HEK293 (cell line): ENCODE measurements around the gene TRIM24.

Source experiments
- CTCF ChIA-PET: fragments of 350-600 bp; formaldehyde crosslinking; extraction: SDS; loops from one replicate; lab custom pipeline; 2021; ENCODE audit warnings: antibody characterized with exemption; lab: Yijun Ruan, JAX
- POLR2A ChIA-PET: fragments of 300-600 bp; formaldehyde crosslinking; extraction: SDS; loops from one replicate; lab custom pipeline; 2020; ENCODE audit warnings: antibody characterized with exemption, inconsistent platforms; lab: Yijun Ruan, JAX
- H3K27ac ChIP-seq: fragments of 200-500 bp; sonication (Bioruptor generic); 2 replicates; pipeline ENCODE4 v1.5.1; 2014; ENCODE audit warnings: low read depth, low read length, control low read depth, inconsistent platforms; ENCODE audit errors: extremely low read depth
- H3K36me3 ChIP-seq, 2 experiments: fragments of 200-500 bp in 1 of 2; sonication (Bioruptor generic) in 1 of 2; 1 replicate in 1 of 2; 2 replicates in 1 of 2; pipeline ENCODE4 v1.5.1; 2014 to 2017; ENCODE audit warnings: inconsistent platforms in 2 of 2, low read length in 2 of 2; ENCODE audit not compliant: control insufficient read depth in 2 of 2, insufficient read depth in 1 of 2
- H3K4me1 ChIP-seq: fragments of 200-500 bp; sonication (Bioruptor generic); 2 replicates; pipeline ENCODE4 v1.5.1; 2014; ENCODE audit warnings: mild to moderate bottlenecking, low read length, inconsistent platforms; ENCODE audit not compliant: control insufficient read depth, insufficient read depth
- H3K4me3 ChIP-seq: 2 replicates; pipeline ENCODE4 v1.5.1; 2011; ENCODE audit warnings: low read depth, mild to moderate bottlenecking, control low read depth, low read length, moderate library complexity
- H3K9me3 ChIP-seq: fragments of 200-500 bp; sonication (Bioruptor generic); 2 replicates; pipeline ENCODE4 v1.5.1; 2014; ENCODE audit warnings: low read depth, low read length, inconsistent platforms; ENCODE audit not compliant: control insufficient read depth, insufficient read depth
- EGR2 ChIP-seq: fragments of 450-650 bp; formaldehyde crosslinking; IDR thresholded peaks from 2 replicates; pipeline ENCODE4 v1.5.1; 2016; ENCODE audit warnings: low read depth, missing biosample characterization, missing genetic modification characterization
- HOXD13 ChIP-seq: sonication (generic); formaldehyde crosslinking; IDR thresholded peaks from 2 replicates; pipeline ENCODE4 v1.8.0; 2022; ENCODE audit warnings: missing genetic modification reagents, borderline replicate concordance
- KLF10 ChIP-seq: fragments of 450-650 bp; IDR thresholded peaks from 2 replicates; pipeline ENCODE4 v1.5.1; 2018; ENCODE audit warnings: missing biosample characterization, mild to moderate bottlenecking, missing genetic modification characterization
- KLF17 ChIP-seq: fragments of 450-650 bp; formaldehyde crosslinking; IDR thresholded peaks from 2 replicates; pipeline ENCODE4 v1.5.1; 2016; ENCODE audit warnings: missing biosample characterization, missing genetic modification characterization
- MZF1 ChIP-seq: fragments of 450-650 bp; formaldehyde crosslinking; IDR thresholded peaks from 2 replicates; pipeline ENCODE4 v1.5.1; 2017; ENCODE audit warnings: missing biosample characterization, missing genetic modification characterization, borderline replicate concordance
- OSR2 ChIP-seq: fragments of 450-650 bp; formaldehyde crosslinking; IDR thresholded peaks from 2 replicates; pipeline ENCODE4 v1.5.1; 2016; ENCODE audit warnings: missing biosample characterization, missing genetic modification characterization
- SP2 ChIP-seq: fragments of 450-650 bp; formaldehyde crosslinking; IDR thresholded peaks from 2 replicates; pipeline ENCODE4 v1.5.1; 2016; ENCODE audit warnings: missing biosample characterization, missing genetic modification characterization
- SP7 ChIP-seq: fragments of 450-650 bp; formaldehyde crosslinking; IDR thresholded peaks from 2 replicates; pipeline ENCODE4 v1.5.1; 2016; ENCODE audit warnings: missing biosample characterization, missing genetic modification characterization
- TCF7L2 ChIP-seq: IDR thresholded peaks from 2 replicates; pipeline ENCODE4 v1.6.1; 2011; ENCODE audit warnings: low read depth, mild to moderate bottlenecking, inconsistent platforms, low read length, moderate library complexity, borderline replicate concordance
- ZEB2 ChIP-seq: fragments of 450-650 bp; formaldehyde crosslinking; IDR thresholded peaks from 2 replicates; pipeline ENCODE4 v1.5.1; 2016; ENCODE audit warnings: missing biosample characterization, missing genetic modification characterization
- ZFHX2 ChIP-seq: fragments of 450-650 bp; formaldehyde crosslinking; conservative IDR thresholded peaks from 2 replicates; pipeline ENCODE4 v1.5.1; 2016; ENCODE audit warnings: missing biosample characterization, missing genetic modification characterization
- ZFP37 ChIP-seq: fragments of 450-650 bp; formaldehyde crosslinking; IDR thresholded peaks from 2 replicates; pipeline ENCODE4 v1.5.1; 2016; ENCODE audit warnings: missing biosample characterization, missing genetic modification characterization
- ZFP41 ChIP-seq: fragments of 450-650 bp; formaldehyde crosslinking; IDR thresholded peaks from 2 replicates; pipeline ENCODE4 v1.5.1; 2016; ENCODE audit warnings: missing biosample characterization, missing genetic modification characterization, borderline replicate concordance
- ZNF114 ChIP-seq: fragments of 450-650 bp; formaldehyde crosslinking; IDR thresholded peaks from 2 replicates; pipeline ENCODE4 v1.5.0; 2017; ENCODE audit warnings: missing biosample characterization, missing genetic modification characterization
- ZNF148 ChIP-seq: fragments of 450-650 bp; formaldehyde crosslinking; IDR thresholded peaks from 2 replicates; pipeline ENCODE4 v1.5.0; 2017; ENCODE audit warnings: missing biosample characterization, missing genetic modification characterization, borderline replicate concordance
- ZNF155 ChIP-seq: fragments of 450-650 bp; formaldehyde crosslinking; IDR thresholded peaks from 2 replicates; pipeline ENCODE4 v1.5.1; 2016; ENCODE audit warnings: missing biosample characterization, missing genetic modification characterization
- ZNF19 ChIP-seq: fragments of 450-650 bp; formaldehyde crosslinking; IDR thresholded peaks from 2 replicates; pipeline ENCODE4; 2016; ENCODE audit warnings: missing biosample characterization, missing genetic modification characterization, low read depth
- ZNF202 ChIP-seq: fragments of 450-650 bp; formaldehyde crosslinking; IDR thresholded peaks from 2 replicates; pipeline ENCODE4 v1.5.1; 2016; ENCODE audit warnings: missing biosample characterization, missing genetic modification characterization, borderline replicate concordance
- ZNF214 ChIP-seq: fragments of 450-650 bp; formaldehyde crosslinking; IDR thresholded peaks from 2 replicates; pipeline ENCODE4 v1.5.1; 2017; ENCODE audit warnings: missing biosample characterization, mild to moderate bottlenecking, missing genetic modification characterization, borderline replicate concordance
- ZNF311 ChIP-seq: fragments of 450-650 bp; formaldehyde crosslinking; IDR thresholded peaks from 2 replicates; pipeline ENCODE4 v1.5.1; 2017; ENCODE audit warnings: missing biosample characterization, missing genetic modification characterization, borderline replicate concordance
- ZNF416 ChIP-seq: fragments of 450-650 bp; formaldehyde crosslinking; IDR thresholded peaks from 2 replicates; pipeline ENCODE4 v1.5.1; 2016; ENCODE audit warnings: missing biosample characterization, missing genetic modification characterization
- ZNF449 ChIP-seq: fragments of 450-650 bp; formaldehyde crosslinking; IDR thresholded peaks from 2 replicates; pipeline ENCODE4 v1.5.1; 2017; ENCODE audit warnings: missing biosample characterization, mild to moderate bottlenecking, missing genetic modification characterization, moderate library complexity
- ZNF544 ChIP-seq: fragments of 450-650 bp; formaldehyde crosslinking; IDR thresholded peaks from 2 replicates; pipeline ENCODE4 v1.5.0; 2017; ENCODE audit warnings: missing biosample characterization, missing genetic modification characterization
- ZNF548 ChIP-seq: fragments of 450-650 bp; formaldehyde crosslinking; IDR thresholded peaks from 2 replicates; pipeline ENCODE4 v1.5.1; 2016; ENCODE audit warnings: missing biosample characterization, missing genetic modification characterization
- ZNF621 ChIP-seq: fragments of 450-650 bp; formaldehyde crosslinking; IDR thresholded peaks from 2 replicates; pipeline ENCODE4 v1.5.1; 2017; ENCODE audit warnings: missing biosample characterization, missing genetic modification characterization
- ZNF660 ChIP-seq: fragments of 450-650 bp; IDR thresholded peaks from 2 replicates; pipeline ENCODE4 v1.5.1; 2018; ENCODE audit warnings: missing biosample characterization, mild to moderate bottlenecking, missing genetic modification characterization
- ZNF692 ChIP-seq: fragments of 450-650 bp; formaldehyde crosslinking; IDR thresholded peaks from 2 replicates; pipeline ENCODE4 v1.5.1; 2016; ENCODE audit warnings: missing biosample characterization, missing genetic modification characterization
- ZNF701 ChIP-seq: fragments of 450-650 bp; formaldehyde crosslinking; IDR thresholded peaks from 2 replicates; pipeline ENCODE4 v1.5.1; 2016; ENCODE audit warnings: missing biosample characterization, missing genetic modification characterization
- ZNF707 ChIP-seq: fragments of 450-650 bp; formaldehyde crosslinking; IDR thresholded peaks from 2 replicates; pipeline ENCODE4 v1.5.1; 2016; ENCODE audit warnings: missing biosample characterization, missing genetic modification characterization
- ZNF76 ChIP-seq: fragments of 450-650 bp; formaldehyde crosslinking; IDR thresholded peaks from 2 replicates; pipeline ENCODE4; 2016; ENCODE audit warnings: low read depth, missing biosample characterization, missing genetic modification characterization, borderline replicate concordance
- ZNF837 ChIP-seq: fragments of 450-650 bp; formaldehyde crosslinking; IDR thresholded peaks from 2 replicates; pipeline ENCODE4 v1.5.1; 2016; ENCODE audit warnings: missing biosample characterization, missing genetic modification characterization
- ZSCAN23 ChIP-seq: fragments of 450-650 bp; formaldehyde crosslinking; IDR thresholded peaks from 2 replicates; pipeline ENCODE4 v1.5.1; 2016; ENCODE audit warnings: missing biosample characterization, missing genetic modification characterization

TRIM24 gene

DNA sequence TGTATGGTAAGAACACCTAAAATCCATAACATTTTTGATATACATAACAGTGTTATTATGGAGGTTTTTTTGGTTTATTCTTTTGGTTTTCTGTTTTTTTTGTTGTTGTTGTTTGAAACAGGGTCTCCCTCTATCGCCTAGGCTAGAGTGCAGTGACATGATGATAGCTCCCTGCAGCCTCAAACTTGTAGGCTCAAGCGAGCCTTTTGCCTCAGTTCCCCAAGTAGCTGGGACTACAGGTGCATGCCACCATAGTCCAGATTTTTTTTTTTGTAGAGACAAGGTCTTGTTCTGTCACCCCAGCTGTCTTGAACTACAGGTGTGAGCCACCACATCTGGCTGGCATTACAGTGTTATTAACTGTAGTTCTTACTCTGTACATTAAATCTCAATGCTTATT lies 83.7 kb downstream of the TRIM24 start:
- H3K4me1 ChIP-seq, result no peaks in the 10 kb centered on the region
- H3K27ac ChIP-seq, result no peak overlapping the region
- H3K36me3 ChIP-seq, result peaks cover 0 to 68% of the 10 kb centered on the region in 2 experiments; a peak in 1 of 3 replicates
- H3K9me3 ChIP-seq, result no peaks in the 10 kb centered on the region
- ChIA-PET CTCF (no interaction called here), POLR2A (no interaction called here)
- H3K4me3 ChIP-seq, result no peak overlapping the region
- no peak for TF ChIP-seq ZNF19
- TF ChIP-seq KLF17 (tag by site-specific recombination), result no peak
- TF ChIP-seq ZNF660 (tag by site-specific recombination), result no peak
- no peak for TF ChIP-seq ZNF548 (tag by site-specific recombination)
- no peak for TF ChIP-seq ZSCAN23
- TF ChIP-seq ZFHX2 (tag by site-specific recombination), result no peak
- no peak for TF ChIP-seq ZNF311 (tag by site-specific recombination)
- TF ChIP-seq ZNF214 (tag by site-specific recombination), result no peak
- TF ChIP-seq ZNF114 (tag by site-specific recombination), result no peak
- TF ChIP-seq ZNF76 (tag by site-specific recombination), result no peak
- TF ChIP-seq ZNF416 (tag by site-specific recombination), result no peak
- TF ChIP-seq ZFP37 (tag by site-specific recombination), result no peak
- TF ChIP-seq ZFP41 (tag by site-specific recombination), result no peak
- no peak for TF ChIP-seq HOXD13 (CRISPR knock-in tag)
- TF ChIP-seq SP2 (tag by site-specific recombination), result no peak
- no peak for TF ChIP-seq ZNF621
- no peak for TF ChIP-seq ZNF148 (tag by site-specific recombination)
- TF ChIP-seq ZNF837 (tag by site-specific recombination), result no peak
- no peak for TF ChIP-seq OSR2 (tag by site-specific recombination)

- CTCF ChIA-PET, result interaction anchor here (1.2 kb wide), 1 partner anchor 10 kb away, joined by 5 read pairs; no protein-coding TSS in a partner anchor
- H3K4me1 ChIP-seq, result no peaks in the 10 kb centered on the region
- POLR2A ChIA-PET, result no interaction called here
- H3K36me3 ChIP-seq, result peaks cover 0 to 62% of the 10 kb centered on the region in 2 experiments; a peak in 1 of 3 replicates
- H3K27ac ChIP-seq, result no peak overlapping the region
- no peaks in the 10 kb centered on the region for H3K9me3 ChIP-seq
- H3K4me3 ChIP-seq, result no peak overlapping the region
- TF ChIP-seq KLF10 (tag by site-specific recombination), result no peak
- no peak for TF ChIP-seq EGR2
- no peak for TF ChIP-seq ZNF155 (tag by site-specific recombination)
- TF ChIP-seq ZNF701 (tag by site-specific recombination), result no peak
- no peak for TF ChIP-seq ZNF692 (tag by site-specific recombination)
- no peak for TF ChIP-seq TCF7L2
- no peak for TF ChIP-seq SP7 (tag by site-specific recombination)
- no peak for TF ChIP-seq ZNF214 (tag by site-specific recombination)
- TF ChIP-seq ZEB2 (tag by site-specific recombination), result no peak
- no peak for TF ChIP-seq ZNF202
- TF ChIP-seq MZF1 (tag by site-specific recombination), result no peak
- TF ChIP-seq ZNF544 (tag by site-specific recombination), result no peak
- no peak for TF ChIP-seq ZNF449 (tag by site-specific recombination)
- TF ChIP-seq ZNF707 (tag by site-specific recombination), result no peak
Measured at GRCh38 chr7:138545123-138545522, 85.1 kb downstream of the TRIM24 start.
